ENCODE results near the gene FMN1. TPM values are rescaled to one million over a fixed set of nuclear protein-coding genes. Genes with fewer than 3 reads are reported as not detected.

FMN1 gene
- total RNA-seq, 1 donor from 2014 or later: 1.2 TPM

GRCh38 chr15:33028495-33028894 is 166.0 kb downstream of the FMN1 start:
- DNase-seq (ENCODE audit: low spot score in 2 of 2): no peak
- no peak for FAIRE-seq

GRCh38 chr15:33027306-33028035 is 167.0 kb downstream of the FMN1 start:
- FAIRE-seq (no peak), DNase-seq (ENCODE audit: low spot score in 2 of 2) (no peak)

GRCh38 chr15:33026614-33027013 is 167.9 kb downstream of the FMN1 start:
- FAIRE-seq (no peak), DNase-seq (ENCODE audit: low spot score in 2 of 2) (no peak)

GRCh38 chr15:33022629-33023028 is 171.9 kb downstream of the FMN1 start:
- DNase-seq (ENCODE audit: low spot score in 2 of 2) (peak in 1 of 2 donors; percentile 18), FAIRE-seq (no peak)

GRCh38 chr15:33021806-33022389 is 172.6 kb downstream of the FMN1 start:
- DNase-seq (ENCODE audit: low spot score in 2 of 2) (peak; percentile 52 to 53), FAIRE-seq (peak; percentile 92)

- DNase-seq (ENCODE audit: low spot score in 2 of 2) (no peak), FAIRE-seq (no peak)
Measured at GRCh38 chr15:33019354-33019981, 175.0 kb downstream of the FMN1 start.

GRCh38 chr15:33016405-33017024 is 178.0 kb downstream of the FMN1 start:
- FAIRE-seq (no peak), DNase-seq (ENCODE audit: low spot score in 2 of 2) (no peak)

- no peak for DNase-seq (ENCODE audit: low spot score in 2 of 2)
- no peak for FAIRE-seq
Measured at GRCh38 chr15:33014586-33014985, 179.9 kb downstream of the FMN1 start.

- FAIRE-seq: no peak
Measured at GRCh38 chr15:33013827-33014445, 180.6 kb downstream of the FMN1 start.

GRCh38 chr15:33011976-33012375 is 182.5 kb downstream of the FMN1 start:
- FAIRE-seq (no peak), DNase-seq (ENCODE audit: low spot score in 2 of 2) (no peak)

More at GRCh38 chr15:33013827-33014445, 180.6 kb downstream of the FMN1 start:
- no peak for DNase-seq (ENCODE audit: low spot score in 2 of 2)

GRCh38 chr15:33009603-33010002 is 184.9 kb downstream of the FMN1 start:
- no peak for DNase-seq (ENCODE audit: low spot score in 2 of 2)
- no peak for FAIRE-seq

- no peak for FAIRE-seq
- DNase-seq (ENCODE audit: low spot score in 2 of 2): no peak
Measured at GRCh38 chr15:33009026-33009425, 185.5 kb downstream of the FMN1 start.

- DNase-seq (ENCODE audit: low spot score in 2 of 2) (no peak), FAIRE-seq (no peak)
Measured at GRCh38 chr15:33008284-33008995, 186.1 kb downstream of the FMN1 start.

GRCh38 chr15:33007303-33007855 is 187.1 kb downstream of the FMN1 start:
- no peak for FAIRE-seq
- no peak for DNase-seq (ENCODE audit: low spot score in 2 of 2)

GRCh38 chr15:33005582-33005981 is 188.9 kb downstream of the FMN1 start:
- FAIRE-seq (no peak), DNase-seq (ENCODE audit: low spot score in 2 of 2) (no peak)

GRCh38 chr15:33001926-33002325 is 192.6 kb downstream of the FMN1 start:
- DNase-seq (ENCODE audit: low spot score in 2 of 2) (no peak), FAIRE-seq (no peak)

- DNase-seq (ENCODE audit: low spot score in 2 of 2) (no peak), FAIRE-seq (no peak)
Measured at GRCh38 chr15:32998979-32999672, 195.4 kb downstream of the FMN1 start.

GRCh38 chr15:32998182-32998581 is 196.3 kb downstream of the FMN1 start:
- DNase-seq (ENCODE audit: low spot score in 2 of 2) (no peak), FAIRE-seq (no peak)

- peak in 1 of 2 donors; percentile 13 for DNase-seq (ENCODE audit: low spot score in 2 of 2)
- FAIRE-seq: peak; percentile 96
Measured at GRCh38 chr15:32994810-32995424, 199.6 kb downstream of the FMN1 start.
